ENCODE results near the gene CTBP2.

The CTBP2 gene

DNA sequence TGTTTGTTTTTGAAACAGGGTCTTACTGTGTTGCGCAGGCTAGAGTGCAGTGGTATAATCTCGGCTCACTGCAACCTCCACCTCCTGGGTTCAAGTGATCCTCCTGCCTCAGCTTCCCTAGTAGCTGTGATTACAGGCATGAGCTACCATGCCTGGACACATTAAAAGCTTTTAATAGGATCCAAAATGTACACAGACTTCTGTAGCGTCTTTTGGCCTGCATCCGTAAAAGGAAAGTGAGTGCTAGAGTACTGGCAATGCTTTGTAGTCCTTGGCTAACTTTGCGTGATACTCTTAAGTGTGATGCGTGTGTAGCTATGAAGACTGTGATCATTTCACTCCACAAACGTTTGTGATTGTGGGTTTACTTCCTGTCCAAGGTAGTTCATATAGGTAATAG, 205.1 kb downstream of the CTBP2 start:
- DNase-seq: no peak

DNA sequence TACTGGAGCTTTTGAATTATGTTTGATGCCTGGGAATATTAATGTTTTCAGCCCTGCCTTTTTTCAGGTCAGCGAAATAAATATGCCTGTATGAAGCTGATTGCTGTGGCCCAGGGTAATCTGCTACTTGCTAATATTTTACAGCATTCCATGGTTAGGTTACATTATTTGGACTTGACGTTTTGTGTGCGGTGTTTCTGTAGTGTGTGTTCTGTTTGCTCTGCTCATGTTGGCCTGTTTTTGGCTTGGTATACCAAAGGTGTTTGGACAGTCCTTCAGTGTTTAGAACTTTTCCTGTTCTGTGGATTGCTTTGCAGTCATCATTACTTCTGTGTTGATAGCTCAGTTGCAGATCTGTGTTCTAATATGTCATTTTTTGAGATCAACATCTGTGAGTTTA, 206.9 kb downstream of the CTBP2 start:
- DNase-seq: no peak

GRCh38 chr10:124952123-124952522, 208.2 kb downstream of the CTBP2 start:
- no peak for DNase-seq

DNA sequence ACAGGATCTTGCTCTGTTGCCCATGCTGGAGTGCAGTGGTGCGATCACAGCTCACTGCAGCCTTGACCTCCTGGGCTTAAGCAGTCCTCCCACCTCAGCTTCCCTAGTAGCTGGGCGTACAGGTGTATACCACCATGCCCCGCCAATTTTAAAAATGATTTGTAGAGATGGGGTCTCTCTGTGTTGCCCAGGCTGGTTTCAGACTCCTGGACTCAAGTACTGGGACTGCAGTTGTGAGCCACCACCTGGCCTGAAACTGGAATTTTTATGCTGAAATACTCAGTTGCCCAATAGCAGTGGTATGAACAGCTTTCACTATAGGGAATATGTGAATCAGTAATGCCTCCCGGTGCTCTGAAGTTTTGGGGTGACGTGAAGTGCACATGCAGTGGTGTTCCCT, 210.8 kb downstream of the CTBP2 start:
- DNase-seq: no peak

GRCh38 chr10:124946945-124947344, 213.4 kb downstream of the CTBP2 start:
- DNase-seq: no peak

- DNase-seq: no peak
Observed at GRCh38 chr10:124944982-124945381, 215.4 kb downstream of the CTBP2 start.

DNA sequence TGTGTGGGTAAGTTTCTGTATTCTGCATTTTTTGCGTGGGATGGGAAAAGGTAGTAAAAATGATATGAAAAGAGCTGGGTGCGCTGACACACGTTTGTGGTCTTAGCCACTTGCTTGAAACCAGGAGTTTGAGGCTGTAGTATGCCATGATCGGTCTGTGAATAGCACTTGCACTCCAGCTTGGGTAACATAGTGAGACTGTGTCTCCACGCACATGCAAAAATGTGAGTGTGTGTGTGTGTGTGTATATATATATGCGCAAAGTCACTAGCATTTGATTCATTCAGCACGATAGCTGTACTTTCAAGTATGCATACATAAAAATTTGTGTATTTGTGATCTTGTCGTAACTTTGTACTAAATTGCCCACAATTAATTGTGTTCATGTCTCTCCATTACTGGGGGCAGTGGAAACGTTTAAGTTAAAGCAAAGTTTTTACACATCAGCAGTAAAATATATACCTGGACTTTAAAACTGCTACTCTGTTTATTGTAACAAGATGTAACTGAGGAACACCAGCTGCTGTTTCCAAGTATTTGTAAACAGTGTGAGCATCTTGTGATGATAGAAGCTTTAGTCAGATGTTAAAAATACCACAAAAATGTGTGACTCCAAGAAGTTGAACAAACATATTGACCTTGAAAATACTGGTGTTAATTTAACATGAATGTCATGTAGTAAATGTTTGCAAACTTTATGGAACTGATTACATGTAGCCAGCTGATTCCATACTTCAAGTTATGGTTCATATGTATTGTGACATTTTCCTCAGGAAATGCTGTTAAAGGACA, 216.9 kb downstream of the CTBP2 start:
- no peak for DNase-seq

- DNase-seq: no peak
Observed at GRCh38 chr10:124942317-124943169, 217.8 kb downstream of the CTBP2 start.

GRCh38 chr10:124941823-124942222, 218.5 kb downstream of the CTBP2 start, which contains the start of gene ZRANB1:
TSS of gene ZRANB1 (plus strand) at chr10:124942123. CDS start at chr10:124942494, 371 bp downstream.
- DNase-seq: no peak

GRCh38 chr10:124939290-124939689, 221.1 kb downstream of the CTBP2 start:
- DNase-seq: no peak

GRCh38 chr10:124936813-124937212, 223.6 kb downstream of the CTBP2 start:
- DNase-seq: no peak

DNA sequence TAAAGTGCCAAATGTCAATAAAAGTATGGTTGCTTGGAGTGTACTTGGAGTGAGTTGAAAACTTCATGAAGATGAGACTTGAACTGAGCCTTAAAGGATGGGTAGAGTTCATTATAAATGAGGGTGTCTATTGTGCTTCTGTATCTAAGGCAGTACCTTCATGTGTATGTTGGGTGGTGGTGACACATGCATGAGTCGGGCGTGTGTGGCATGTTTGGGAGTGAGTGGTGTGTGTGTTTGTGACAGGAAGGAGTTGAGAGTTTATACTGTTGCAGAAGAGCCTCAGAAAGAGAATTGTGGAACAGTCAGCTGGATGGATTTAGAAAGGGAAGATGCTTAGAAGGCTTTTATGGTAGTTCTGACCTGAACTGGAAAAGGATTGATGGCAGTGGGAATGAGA, 224.4 kb downstream of the CTBP2 start:
- no peak for DNase-seq

All from activated CD4-positive, alpha-beta T cell treated with anti-CD3 and anti-CD28 coated beads, Interleukin-2, amount 50 U/mL, for 16 hours (primary cell).